ENCODE data around the gene GPR119.
"Not testable (repeated sequence)": the region's sequence is repeated elsewhere in the genome, so short reads cannot be mapped to it uniquely, and the experiment has no call there.

The GPR119 gene

DNA sequence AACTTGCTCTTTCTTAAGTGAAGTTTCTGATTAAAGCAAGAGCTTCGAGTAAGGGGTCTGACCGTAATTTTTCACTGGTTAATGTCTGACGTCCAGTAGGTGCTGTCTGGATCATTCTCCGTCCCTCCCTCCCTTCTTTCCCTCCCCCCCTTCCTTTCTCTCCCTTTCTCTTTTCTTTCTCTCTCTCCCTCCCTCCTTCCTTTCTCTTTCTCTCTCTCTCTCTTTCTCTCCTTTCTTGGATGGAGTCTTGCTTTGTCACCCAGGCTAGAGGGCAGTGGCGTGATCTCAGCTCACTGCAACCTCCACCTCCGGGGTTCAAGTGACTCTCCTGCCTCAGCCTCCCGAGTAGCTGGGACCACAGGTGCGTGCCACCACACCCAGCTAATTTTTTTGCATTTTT, 46.6 kb downstream of the GPR119 start:
- not testable (repeated sequence) for FAIRE-seq

DNA sequence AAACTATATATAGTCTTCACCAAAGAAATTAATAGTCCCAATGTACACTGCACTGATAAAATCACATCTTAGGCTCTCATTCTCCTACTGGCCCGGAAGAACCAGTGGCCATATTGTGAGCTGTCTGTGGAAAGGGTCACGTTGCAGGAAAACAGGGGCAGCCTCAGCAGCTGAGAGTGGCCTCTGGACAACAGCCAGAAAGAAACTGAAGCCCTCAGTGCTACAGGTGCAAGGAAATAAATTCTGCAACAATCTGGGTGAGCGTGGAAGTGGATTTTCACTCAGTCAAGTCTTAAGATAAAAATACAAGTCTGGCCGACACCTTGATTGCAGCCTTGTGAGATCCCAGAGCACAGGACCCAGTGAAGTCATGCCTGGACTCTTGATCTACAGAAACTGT, 48.9 kb downstream of the GPR119 start:
- no peak for FAIRE-seq
